Measurements from ENCODE around the gene BUD23. TPM values are rescaled to one million over a fixed set of nuclear protein-coding genes. Genes with fewer than 3 reads are reported as not detected.

Gene BUD23
- total and polyA plus RNA-seq, 2 donors (not counting 3 experiments of a cell fraction or from before 2014, with no cell fraction given), result 62.1 to 64.6 TPM

DNA sequence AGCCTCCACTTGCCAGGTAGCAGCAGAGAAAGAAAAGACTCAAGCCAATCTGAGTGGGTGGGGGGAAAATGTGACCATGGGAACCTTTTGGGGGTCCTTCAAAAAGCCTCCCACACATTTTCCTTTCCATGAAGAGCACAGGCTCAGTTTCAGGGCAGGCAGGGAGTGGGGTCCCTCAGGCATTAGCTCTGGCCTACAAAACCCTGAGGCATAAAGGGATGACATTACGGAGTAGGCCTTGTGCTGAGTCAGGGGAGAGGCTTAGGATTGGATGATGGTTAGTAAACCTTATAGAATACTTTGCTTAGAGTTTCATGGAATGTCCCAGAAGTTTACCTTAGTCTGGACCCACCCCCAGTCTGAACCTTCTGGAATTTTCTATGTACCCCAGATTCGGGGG is 3.7 kb upstream of the BUD23 start:
- no peak for FAIRE-seq
- no peak overlapping the region for H3K4me2 ChIP-seq (ENCODE audit: insufficient read depth, low read length)

DNA sequence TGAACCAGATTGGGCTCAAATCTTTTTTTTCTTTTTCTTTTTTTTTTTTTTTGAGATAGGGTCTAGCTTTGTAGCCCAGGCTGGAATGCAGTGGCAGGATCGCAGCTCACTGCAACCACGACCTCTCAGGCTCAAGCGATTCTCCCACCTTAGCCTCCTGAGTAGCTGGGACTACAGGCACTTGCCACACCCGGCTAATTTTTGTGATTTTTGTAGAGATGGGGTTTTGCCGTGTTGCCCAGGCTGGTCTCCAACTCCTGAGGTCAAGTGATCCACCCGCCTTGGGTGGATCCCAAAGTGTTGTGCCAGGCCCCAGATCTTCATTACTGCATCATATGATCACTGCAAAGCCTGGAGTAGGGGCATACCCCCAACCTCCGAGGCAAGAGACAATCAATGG is 2.9 kb upstream of the BUD23 start:
- H3K27ac ChIP-seq (ENCODE audit: insufficient read depth, low read depth, low read length), result no peak overlapping the region
- H3K36me3 ChIP-seq (ENCODE audit: control insufficient read depth in 2 of 2, extremely low read depth in 1 of 2, insufficient read depth in 2 of 2, low read length in 2 of 2), result peaks cover 0 to 4% of the 10 kb centered on the region in 2 experiments
- no peaks in the 10 kb centered on the region for H3K27me3 ChIP-seq (ENCODE audit: control insufficient read depth in 2 of 2, insufficient read depth in 2 of 2, low read length in 2 of 2)
- H3K9ac ChIP-seq (replicated peaks; ENCODE audit: extremely low read depth, insufficient read depth, low read length), result no peak overlapping the region
- CTCF ChIA-PET, result interaction anchor here (1.0 to 1.2 kb wide), 2 partner anchors 13 to 21 kb away, joined by 3 to 4 read pairs; partner anchors contain the start of gene VPS37D
- POLR2A ChIA-PET, result no interaction called here
- no peak overlapping the region for H3K4me2 ChIP-seq (ENCODE audit: insufficient read depth, low read length)
- no TSS peak for BruUV-seq (replicated peaks)
- no peak for TF ChIP-seq MYC (IDR thresholded peaks at IDR 0.05; ENCODE audit: low read depth, low read length)
- TF ChIP-seq, protein P1, sequence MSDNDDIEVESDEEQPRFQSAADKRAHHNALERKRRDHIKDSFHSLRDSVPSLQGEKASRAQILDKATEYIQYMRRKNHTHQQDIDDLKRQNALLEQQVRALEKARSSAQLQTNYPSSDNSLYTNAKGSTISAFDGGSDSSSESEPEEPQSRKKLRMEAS (IDR thresholded peaks at IDR 0.05; ENCODE audit: insufficient read depth, insufficient read length), result no peak
- no peak for TF ChIP-seq JUN (IDR thresholded peaks at IDR 0.05; ENCODE audit: borderline replicate concordance, insufficient read depth, insufficient read length, low read depth)
- H2AFZ ChIP-seq (ENCODE audit: low read depth, low read length), result no peak overlapping the region
- FAIRE-seq (no peak), DNase-seq (ENCODE audit: low read depth, low spot score) (no peak)
- H3K4me3 ChIP-seq (replicated peaks in 1 of 3; ENCODE audit: insufficient read depth in 1 of 3, low read depth in 1 of 3, low read length in 3 of 3), result no peak overlapping the region
- no peaks in the 10 kb centered on the region for H3K9me1 ChIP-seq (replicated peaks; ENCODE audit: control insufficient read depth, extremely low read depth, insufficient read depth, low read length)
- H3K79me2 ChIP-seq (ENCODE audit: control insufficient read depth, insufficient read depth, low read length), result peaks cover 49% of the 10 kb centered on the region
- H4K20me1 ChIP-seq (replicated peaks; ENCODE audit: control insufficient read depth, extremely low read depth, insufficient read depth, low read length), result no peaks in the 10 kb centered on the region
- peaks cover 14% of the 10 kb centered on the region for H3K4me1 ChIP-seq (ENCODE audit: control insufficient read depth, extremely low read depth, insufficient read depth, low read length)
- intact Hi-C loops (cut with micrococcal nuclease), result no loop called here
- H3K9me3 ChIP-seq (replicated peaks; ENCODE audit: control insufficient read depth, insufficient read depth, low read length), result no peaks in the 10 kb centered on the region
- dilution Hi-C loops (cut with MboI; ENCODE audit: extremely low pct_ligation_motif_present, low sequenced_read_pairs), result no loop called here

More for the DNA sequence above, 3.7 kb upstream of the BUD23 start:
- POLR2A ChIA-PET, result no interaction called here
- Histone ChIP-seq H3K4me1 (ENCODE audit: control insufficient read depth, extremely low read depth, insufficient read depth, low read length) (peaks cover 14% of the 10 kb centered on the region), H3K27me3 (ENCODE audit: control insufficient read depth in 2 of 2, insufficient read depth in 2 of 2, low read length in 2 of 2) (no peaks in the 10 kb centered on the region), H3K9me1 (replicated peaks; ENCODE audit: control insufficient read depth, extremely low read depth, insufficient read depth, low read length) (no peaks in the 10 kb centered on the region), H3K4me3 (replicated peaks in 1 of 3; ENCODE audit: insufficient read depth in 1 of 3, low read depth in 1 of 3, low read length in 3 of 3) (no peak overlapping the region), H3K27ac (ENCODE audit: insufficient read depth, low read depth, low read length) (no peak overlapping the region), H3K36me3 (ENCODE audit: control insufficient read depth in 2 of 2, extremely low read depth in 1 of 2, insufficient read depth in 2 of 2, low read length in 2 of 2) (peaks cover 0 to 4% of the 10 kb centered on the region in 2 experiments), H4K20me1 (replicated peaks; ENCODE audit: control insufficient read depth, extremely low read depth, insufficient read depth, low read length) (no peaks in the 10 kb centered on the region), H3K9ac (replicated peaks; ENCODE audit: extremely low read depth, insufficient read depth, low read length) (no peak overlapping the region), H2AFZ (ENCODE audit: low read depth, low read length) (no peak overlapping the region), H3K79me2 (ENCODE audit: control insufficient read depth, insufficient read depth, low read length) (peaks cover 42% of the 10 kb centered on the region), H3K9me3 (replicated peaks; ENCODE audit: control insufficient read depth, insufficient read depth, low read length) (no peaks in the 10 kb centered on the region)
- dilution Hi-C loops (cut with MboI; ENCODE audit: extremely low pct_ligation_motif_present, low sequenced_read_pairs), result no loop called here
- intact Hi-C loops (cut with micrococcal nuclease), result no loop called here
- BruUV-seq (replicated peaks), result no TSS peak
- TF ChIP-seq, protein P2, sequence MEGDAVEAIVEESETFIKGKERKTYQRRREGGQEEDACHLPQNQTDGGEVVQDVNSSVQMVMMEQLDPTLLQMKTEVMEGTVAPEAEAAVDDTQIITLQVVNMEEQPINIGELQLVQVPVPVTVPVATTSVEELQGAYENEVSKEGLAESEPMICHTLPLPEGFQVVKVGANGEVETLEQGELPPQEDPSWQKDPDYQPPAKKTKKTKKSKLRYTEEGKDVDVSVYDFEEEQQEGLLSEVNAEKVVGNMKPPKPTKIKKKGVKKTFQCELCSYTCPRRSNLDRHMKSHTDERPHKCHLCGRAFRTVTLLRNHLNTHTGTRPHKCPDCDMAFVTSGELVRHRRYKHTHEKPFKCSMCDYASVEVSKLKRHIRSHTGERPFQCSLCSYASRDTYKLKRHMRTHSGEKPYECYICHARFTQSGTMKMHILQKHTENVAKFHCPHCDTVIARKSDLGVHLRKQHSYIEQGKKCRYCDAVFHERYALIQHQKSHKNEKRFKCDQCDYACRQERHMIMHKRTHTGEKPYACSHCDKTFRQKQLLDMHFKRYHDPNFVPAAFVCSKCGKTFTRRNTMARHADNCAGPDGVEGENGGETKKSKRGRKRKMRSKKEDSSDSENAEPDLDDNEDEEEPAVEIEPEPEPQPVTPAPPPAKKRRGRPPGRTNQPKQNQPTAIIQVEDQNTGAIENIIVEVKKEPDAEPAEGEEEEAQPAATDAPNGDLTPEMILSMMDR (IDR thresholded peaks at IDR 0.05; ENCODE audit: extremely low read depth in 1 of 2, insufficient read depth in 1 of 2, low read depth in 1 of 2, low read length in 2 of 2), result no peak
- TF ChIP-seq MYC (IDR thresholded peaks at IDR 0.05; ENCODE audit: low read depth, low read length) (no peak), POLR2A (IDR thresholded peaks at IDR 0.05; ENCODE audit: low read depth, low read length) (no peak), GATA2 (IDR thresholded peaks at IDR 0.05; ENCODE audit: insufficient read depth, insufficient read length, low read depth, low read length) (no peak), FOS (IDR thresholded peaks at IDR 0.05; ENCODE audit: borderline replicate concordance, insufficient read depth, low read length) (no peak), JUN (IDR thresholded peaks at IDR 0.05; ENCODE audit: borderline replicate concordance, insufficient read depth, insufficient read length, low read depth) (no peak), EZH2 (IDR thresholded peaks at IDR 0.05; ENCODE audit: borderline replicate concordance, low read depth, low read length, severe bottlenecking) (no peak)
- DNase-seq (ENCODE audit: low read depth, low spot score), result no peak
- CTCF ChIA-PET, result no interaction called here

All from endothelial cell of umbilical vein (primary cell).